ENCODE results near the gene DMRT2. TPM values are rescaled to one million over a fixed set of nuclear protein-coding genes. Genes with fewer than 3 reads are reported as not detected.

DMRT2 gene
- total RNA-seq, result 9.3 TPM
- 38.3 TPM for polyA plus RNA-seq (ENCODE audit: insufficient read depth, low read depth, low replicate concordance)
- long read RNA-seq, donor 1, result 0 reads
- long read RNA-seq, donor 2, result 0 reads
- long read RNA-seq, donor 3, partial matches to known transcripts, result 0 of 1 reads
- long read RNA-seq, donor 3, other reads (novel, unspliced or antisense), result 0 of 1 reads
- long read RNA-seq, donor 4, result 0 reads
- long read RNA-seq, donor 5, result 0 reads
- long read RNA-seq, donor 6, result 0 reads
- long read RNA-seq, donor 7, partial matches to known transcripts, result 1 of 3 reads
- long read RNA-seq, donor 7, other reads (novel, unspliced or antisense), result 2 of 3 reads
- long read RNA-seq, donor 8, result 0 reads
- long read RNA-seq, donor 9, result 0 reads
- long read RNA-seq, donor 10, result 0 reads

DNA sequence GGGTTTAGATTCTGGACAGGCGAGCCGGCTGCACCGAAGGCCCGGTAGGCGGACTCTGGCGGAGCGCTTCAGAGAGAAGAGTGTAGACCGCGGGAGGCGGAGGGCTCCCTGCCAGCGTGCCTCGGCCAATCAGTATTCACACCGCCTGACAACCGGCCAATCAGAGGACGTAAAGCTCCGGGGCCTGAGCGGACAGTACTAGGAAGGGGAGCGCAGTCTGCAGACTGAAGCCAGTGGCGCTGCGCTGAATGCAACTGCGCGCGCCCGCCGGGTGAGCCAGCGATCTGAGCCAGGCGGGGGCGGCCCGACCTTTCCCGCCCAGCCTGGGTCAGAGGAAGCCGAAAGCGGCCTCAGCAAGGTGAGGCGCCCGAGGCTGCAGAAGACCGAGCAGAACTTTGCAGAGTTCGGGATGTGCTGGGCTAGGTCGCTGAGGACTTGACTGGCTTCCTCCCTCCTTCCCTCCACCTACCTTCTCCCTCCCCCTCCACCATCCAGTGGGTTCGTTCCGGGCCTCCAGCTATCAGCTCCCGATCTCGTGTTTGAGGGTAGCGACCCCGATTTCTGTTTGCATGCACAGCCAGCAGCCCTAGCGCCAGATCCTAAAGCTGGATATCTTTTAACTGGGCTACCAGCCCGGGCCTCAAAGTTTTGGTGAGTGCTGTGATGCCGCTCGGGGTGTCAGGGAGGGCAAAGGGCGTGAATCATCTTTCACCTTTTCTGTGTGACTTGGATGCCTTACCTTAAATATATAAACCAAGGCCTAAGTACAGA, at the start of gene DMRT2:
Gene DMRT2 (plus strand): TSS at position 233 of the 771 bp plus-strand sequence. CDS start 1,257 bp downstream, outside the sequence.
- Histone ChIP-seq H3K27ac (ENCODE audit: low read depth in 2 of 2, low read length in 2 of 2) (peak within 1 kb of the TSS in 1 of 2 donors; percentile 53), H3K4me3 (ENCODE audit: low read length in 3 of 3) (peak within 1 kb of the TSS; percentile 12 to 74 (median 25)), H3K27me3 (ENCODE audit: control insufficient read depth, insufficient read depth, low read length) (peaks cover 80% of the 10 kb centered on the region), H3K4me1 (ENCODE audit: control insufficient read depth in 2 of 3, insufficient read depth in 2 of 3, low read depth in 1 of 3, low read length in 3 of 3) (peaks cover 0 to 16% (median 3%) of the 10 kb centered on the region in 3 donors), H3K9ac (ENCODE audit: low read length in 3 of 3) (no peak within 1 kb of the TSS), H3K9me3 (ENCODE audit: control insufficient read depth in 2 of 3, insufficient read depth in 1 of 3, low read length in 3 of 3) (peaks cover 0 to 5% (median 3%) of the 10 kb centered on the region in 3 donors), H3K36me3 (ENCODE audit: control insufficient read depth in 2 of 3, insufficient read depth in 3 of 3, low read length in 3 of 3) (no peaks in the 10 kb centered on the region)
- no peak for FAIRE-seq
- peak; percentile 90 to 97 (median 96) for DNase-seq
- intact Hi-C loops (cut with DNase I), result no loop called here
- TF ChIP-seq, protein P1, sequence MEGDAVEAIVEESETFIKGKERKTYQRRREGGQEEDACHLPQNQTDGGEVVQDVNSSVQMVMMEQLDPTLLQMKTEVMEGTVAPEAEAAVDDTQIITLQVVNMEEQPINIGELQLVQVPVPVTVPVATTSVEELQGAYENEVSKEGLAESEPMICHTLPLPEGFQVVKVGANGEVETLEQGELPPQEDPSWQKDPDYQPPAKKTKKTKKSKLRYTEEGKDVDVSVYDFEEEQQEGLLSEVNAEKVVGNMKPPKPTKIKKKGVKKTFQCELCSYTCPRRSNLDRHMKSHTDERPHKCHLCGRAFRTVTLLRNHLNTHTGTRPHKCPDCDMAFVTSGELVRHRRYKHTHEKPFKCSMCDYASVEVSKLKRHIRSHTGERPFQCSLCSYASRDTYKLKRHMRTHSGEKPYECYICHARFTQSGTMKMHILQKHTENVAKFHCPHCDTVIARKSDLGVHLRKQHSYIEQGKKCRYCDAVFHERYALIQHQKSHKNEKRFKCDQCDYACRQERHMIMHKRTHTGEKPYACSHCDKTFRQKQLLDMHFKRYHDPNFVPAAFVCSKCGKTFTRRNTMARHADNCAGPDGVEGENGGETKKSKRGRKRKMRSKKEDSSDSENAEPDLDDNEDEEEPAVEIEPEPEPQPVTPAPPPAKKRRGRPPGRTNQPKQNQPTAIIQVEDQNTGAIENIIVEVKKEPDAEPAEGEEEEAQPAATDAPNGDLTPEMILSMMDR (IDR thresholded peaks at IDR 0.05; ENCODE audit: borderline replicate concordance, extremely low read depth, insufficient read depth), result no peak

DNA sequence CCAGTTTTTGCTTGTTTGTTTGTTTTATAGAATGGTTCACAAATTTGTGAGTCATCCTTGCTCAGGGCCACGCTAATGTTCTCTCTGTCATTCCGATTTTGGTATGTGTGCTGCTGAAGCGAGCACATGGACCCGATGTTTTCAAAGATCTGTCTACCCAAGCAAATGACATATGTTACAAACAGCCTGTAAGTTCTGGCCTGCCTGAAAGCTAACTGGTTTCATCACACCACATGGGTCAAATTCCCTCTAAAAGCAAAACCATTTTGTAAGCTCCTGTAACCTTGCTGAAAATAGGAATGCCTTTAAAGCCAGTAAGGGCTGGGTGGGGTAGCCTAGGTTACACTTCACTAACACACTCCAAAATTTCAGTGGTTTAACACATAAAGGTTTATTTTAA, 48.3 kb upstream of the DMRT2 start:
- FAIRE-seq (no peak), DNase-seq (no peak)
- Histone ChIP-seq H3K9ac (ENCODE audit: low read length in 3 of 3) (no peak overlapping the region), H3K27ac (ENCODE audit: low read depth in 2 of 2, low read length in 2 of 2) (no peak overlapping the region), H3K4me1 (ENCODE audit: control insufficient read depth in 2 of 3, insufficient read depth in 2 of 3, low read depth in 1 of 3, low read length in 3 of 3) (no peaks in the 10 kb centered on the region), H3K9me3 (ENCODE audit: control insufficient read depth in 2 of 3, insufficient read depth in 1 of 3, low read length in 3 of 3) (no peaks in the 10 kb centered on the region), H3K27me3 (ENCODE audit: control insufficient read depth, insufficient read depth, low read length) (no peaks in the 10 kb centered on the region), H3K36me3 (ENCODE audit: control insufficient read depth in 2 of 3, insufficient read depth in 3 of 3, low read length in 3 of 3) (no peaks in the 10 kb centered on the region), H3K4me3 (ENCODE audit: low read length in 3 of 3) (no peak overlapping the region)
- TF ChIP-seq, protein P1 (IDR thresholded peaks at IDR 0.05; ENCODE audit: borderline replicate concordance, extremely low read depth, insufficient read depth), result no peak
- intact Hi-C loops (cut with DNase I), result no loop called here

DNA sequence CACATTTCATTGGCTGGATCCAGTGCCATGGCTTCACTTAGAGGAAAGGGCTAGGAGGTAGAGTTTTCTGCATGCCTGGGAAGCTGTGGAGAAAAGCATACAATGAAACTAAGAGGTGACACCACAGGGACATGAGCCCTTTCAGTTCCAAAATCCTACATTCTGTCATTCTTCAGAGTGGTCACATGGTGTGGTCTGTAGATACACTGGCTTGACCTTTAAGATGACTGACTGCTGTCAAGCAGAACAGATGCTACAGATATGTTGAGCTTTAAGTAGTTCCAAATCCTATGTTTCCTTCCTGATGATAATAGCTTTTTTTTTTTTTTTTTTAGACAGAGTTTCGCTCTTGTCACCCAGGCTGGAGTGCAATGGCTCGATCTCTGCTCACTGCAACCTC, 47.5 kb upstream of the DMRT2 start:
- intact Hi-C loops (cut with DNase I), result no loop called here
- Histone ChIP-seq H3K4me3 (ENCODE audit: low read length in 3 of 3) (no peak overlapping the region), H3K36me3 (ENCODE audit: control insufficient read depth in 2 of 3, insufficient read depth in 3 of 3, low read length in 3 of 3) (no peaks in the 10 kb centered on the region), H3K9ac (ENCODE audit: low read length in 3 of 3) (no peak overlapping the region), H3K9me3 (ENCODE audit: control insufficient read depth in 2 of 3, insufficient read depth in 1 of 3, low read length in 3 of 3) (no peaks in the 10 kb centered on the region), H3K27me3 (ENCODE audit: control insufficient read depth, insufficient read depth, low read length) (no peaks in the 10 kb centered on the region), H3K4me1 (ENCODE audit: control insufficient read depth in 2 of 3, insufficient read depth in 2 of 3, low read depth in 1 of 3, low read length in 3 of 3) (no peaks in the 10 kb centered on the region), H3K27ac (ENCODE audit: low read depth in 2 of 2, low read length in 2 of 2) (no peak overlapping the region)
- TF ChIP-seq, protein P1 (IDR thresholded peaks at IDR 0.05; ENCODE audit: borderline replicate concordance, extremely low read depth, insufficient read depth), result no peak
- no peak for FAIRE-seq
- DNase-seq, result no peak
